ACC112 (cell line): ENCODE data around the gene PSD4.

ENCODE experiments used
- H2AFZ ChIP-seq: fragments of 200-600 bp; sonication (generic); one replicate; pipeline ENCODE4 v1.6.0; 2017; ENCODE audit warnings: antibody characterized with exemption, low read length; ENCODE audit not compliant: unreplicated experiment
- H3K27ac ChIP-seq: fragments of 200-600 bp; sonication (generic); 2 replicates; pipeline ENCODE4 v1.5.1; 2014; ENCODE audit warnings: low read depth, mild to moderate bottlenecking, antibody characterized with exemption, low read length, moderate library complexity
- H3K27me3 ChIP-seq: fragments of 200-600 bp; sonication (generic); 2 replicates; pipeline ENCODE4 v1.6.1; 2014; ENCODE audit warnings: mild to moderate bottlenecking, antibody characterized with exemption, low read length, moderate library complexity, mixed read lengths; ENCODE audit not compliant: insufficient read depth
- H3K36me3 ChIP-seq: fragments of 200-600 bp; sonication (generic); 2 replicates; pipeline ENCODE4 v1.6.1; 2016; ENCODE audit warnings: mild to moderate bottlenecking, antibody characterized with exemption, low read length, moderate library complexity, mixed read lengths; ENCODE audit not compliant: insufficient read depth
- H3K4me1 ChIP-seq: fragments of 200-600 bp; sonication (generic); one replicate; pipeline ENCODE4 v1.6.1; 2016; ENCODE audit warnings: low read length, mixed read lengths; ENCODE audit not compliant: insufficient read depth, unreplicated experiment, control insufficient read depth
- H3K4me3 ChIP-seq: fragments of 200-600 bp; sonication (generic); 2 replicates; pipeline ENCODE4 v1.5.1; 2014; ENCODE audit warnings: mild to moderate bottlenecking, low read depth, low read length
- H3K79me2 ChIP-seq: fragments of 200-600 bp; sonication (generic); one replicate; pipeline ENCODE4 v1.6.0; 2016; ENCODE audit warnings: low read length; ENCODE audit not compliant: control insufficient read depth, unreplicated experiment, insufficient read depth

The PSD4 gene

DNA sequence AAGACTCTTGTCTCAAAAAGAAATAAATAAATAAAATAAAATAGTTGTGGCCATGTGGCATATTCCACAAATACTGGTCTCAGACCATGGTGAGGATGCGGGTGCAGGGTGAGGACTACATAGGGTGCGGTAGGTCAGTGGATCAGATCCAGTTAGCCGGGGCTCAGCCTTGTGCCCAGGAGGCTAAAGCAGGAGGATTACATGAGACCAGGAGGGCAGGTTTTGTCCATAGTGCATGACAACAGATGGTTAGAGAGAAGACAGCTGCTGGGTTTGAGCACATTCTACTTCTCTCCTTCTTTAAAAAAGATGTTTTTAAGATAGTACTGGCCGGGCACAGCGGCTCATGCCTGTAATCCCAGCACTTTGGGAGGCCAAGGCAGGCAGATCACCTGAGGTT, 12.8 kb upstream of the PSD4 start:
- H3K4me1 ChIP-seq: peaks cover 21% of the 10 kb centered on the region
- no peak overlapping the region for H3K27ac ChIP-seq
- no peaks in the 10 kb centered on the region for H3K36me3 ChIP-seq
- peaks cover 2% of the 10 kb centered on the region for H3K79me2 ChIP-seq
- no peaks in the 10 kb centered on the region for H3K27me3 ChIP-seq
- H3K4me3 ChIP-seq: no peak overlapping the region
- no peak overlapping the region for H2AFZ ChIP-seq

DNA sequence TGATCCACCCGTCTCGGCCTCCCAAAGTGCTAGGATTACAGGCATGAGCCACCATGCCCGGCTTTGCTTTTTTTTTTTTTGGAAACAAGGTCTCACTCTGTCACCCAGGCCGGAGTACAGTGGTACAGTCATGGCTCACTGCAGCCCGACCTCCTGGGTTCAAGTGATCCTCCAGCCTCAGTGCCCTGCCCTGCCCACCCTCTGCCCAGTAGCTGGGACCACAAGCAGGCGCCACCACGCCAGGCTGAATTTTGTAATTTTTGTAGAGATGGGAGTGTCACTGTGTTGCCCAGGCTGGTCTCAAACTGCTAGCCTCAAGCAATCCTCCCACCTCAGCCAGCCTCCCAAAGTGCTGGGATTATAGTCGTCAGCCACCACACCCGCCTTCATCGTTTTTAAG, 11.6 kb upstream of the PSD4 start:
- Histone ChIP-seq H3K79me2 (peaks cover 2% of the 10 kb centered on the region), H3K36me3 (no peaks in the 10 kb centered on the region), H3K4me1 (peaks cover 21% of the 10 kb centered on the region), H3K4me3 (no peak overlapping the region), H3K27me3 (no peaks in the 10 kb centered on the region), H3K27ac (no peak overlapping the region), H2AFZ (no peak overlapping the region)

DNA sequence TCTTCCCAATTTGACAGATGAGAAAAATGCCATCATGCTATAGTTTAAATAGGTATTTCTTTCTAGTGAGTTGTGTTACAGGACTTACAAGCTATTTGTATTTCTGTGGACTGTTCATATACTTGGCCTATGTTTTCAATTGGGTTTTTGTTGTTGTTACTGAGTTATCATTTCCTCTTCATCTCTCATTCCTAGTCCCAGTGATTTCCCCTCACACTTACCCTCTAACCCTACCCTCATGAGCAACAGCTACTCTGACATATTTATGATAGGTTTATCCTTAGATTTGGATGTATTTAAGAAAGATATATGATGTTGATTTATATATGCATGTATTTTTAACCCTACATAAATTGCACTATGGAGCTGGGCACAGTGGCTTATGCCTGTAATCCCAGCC, 10.9 kb upstream of the PSD4 start:
- Histone ChIP-seq H3K4me3 (no peak overlapping the region), H3K27ac (no peak overlapping the region), H3K27me3 (no peaks in the 10 kb centered on the region), H3K4me1 (peaks cover 19% of the 10 kb centered on the region), H3K79me2 (peaks cover 2% of the 10 kb centered on the region), H3K36me3 (no peaks in the 10 kb centered on the region), H2AFZ (no peak overlapping the region)

DNA sequence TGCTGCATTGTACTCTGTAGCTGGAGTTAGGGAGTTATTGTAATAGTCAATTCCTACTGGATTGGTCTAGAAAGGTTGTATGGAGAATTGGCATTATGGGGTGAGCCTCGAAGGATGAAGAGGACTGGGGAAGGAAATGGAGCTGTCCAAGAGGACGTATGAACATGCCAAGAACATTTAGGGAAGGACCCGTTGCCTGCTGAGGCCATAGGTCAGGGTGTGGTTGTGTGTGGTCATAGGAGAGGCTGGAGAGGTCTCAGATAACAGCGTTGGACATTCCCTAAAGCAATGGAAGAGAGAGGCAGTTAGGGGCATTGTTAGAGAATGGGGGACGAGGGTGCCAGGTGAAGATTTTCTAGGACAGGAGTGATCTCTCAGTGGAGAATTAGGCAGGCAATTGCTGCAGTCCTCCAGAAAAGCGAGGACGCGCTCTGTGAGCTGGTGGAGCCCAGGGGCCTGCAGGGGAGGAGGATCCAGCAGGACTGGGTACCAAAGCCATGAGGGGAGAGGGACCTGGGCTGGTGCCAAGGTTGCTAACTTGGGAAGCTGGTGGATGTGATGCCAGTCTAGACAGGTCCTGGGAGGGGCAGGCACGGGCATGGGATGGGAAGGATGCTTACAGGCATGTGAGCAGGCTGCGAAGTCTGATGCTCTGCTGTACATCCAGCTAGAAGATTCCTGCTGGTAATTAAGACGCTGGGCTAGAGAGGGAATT, 9.4 kb upstream of the PSD4 start:
- no peak overlapping the region for H2AFZ ChIP-seq
- no peak overlapping the region for H3K4me3 ChIP-seq
- no peaks in the 10 kb centered on the region for H3K36me3 ChIP-seq
- H3K79me2 ChIP-seq: peaks cover 2% of the 10 kb centered on the region
- H3K27me3 ChIP-seq: no peaks in the 10 kb centered on the region
- H3K4me1 ChIP-seq: peaks cover 4% of the 10 kb centered on the region
- no peak overlapping the region for H3K27ac ChIP-seq

GRCh38 chr2:113164930-113165585, 8.7 kb upstream of the PSD4 start:
- H3K27ac ChIP-seq: no peak overlapping the region
- peaks cover 2% of the 10 kb centered on the region for H3K79me2 ChIP-seq
- H2AFZ ChIP-seq: no peak overlapping the region
- H3K36me3 ChIP-seq: no peaks in the 10 kb centered on the region
- H3K4me3 ChIP-seq: no peak overlapping the region
- H3K4me1 ChIP-seq: peaks cover 3% of the 10 kb centered on the region
- no peaks in the 10 kb centered on the region for H3K27me3 ChIP-seq

DNA sequence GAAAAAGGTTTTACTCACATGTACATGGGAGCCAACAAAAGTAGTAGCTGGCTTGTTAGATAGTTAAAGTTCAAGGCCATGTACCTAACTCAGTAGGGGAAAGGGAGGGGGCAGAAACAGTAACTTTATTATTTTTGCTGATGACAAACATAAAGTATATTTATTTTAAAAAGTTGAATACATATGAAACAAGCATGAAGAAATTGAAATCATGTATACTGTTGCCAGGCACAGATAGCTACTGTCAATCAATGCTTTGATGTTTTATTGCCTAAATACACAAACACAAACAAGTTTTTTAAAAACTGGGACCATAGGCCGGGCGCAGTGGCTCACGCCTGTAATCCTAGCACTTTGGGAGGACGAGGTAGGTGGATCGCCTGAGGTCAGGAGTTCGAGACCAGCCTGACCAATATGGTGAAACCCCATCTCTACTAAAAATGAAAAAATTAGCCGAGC, 7.6 kb upstream of the PSD4 start:
- no peaks in the 10 kb centered on the region for H3K27me3 ChIP-seq
- H3K79me2 ChIP-seq: peaks cover 2% of the 10 kb centered on the region
- H3K36me3 ChIP-seq: no peaks in the 10 kb centered on the region
- no peak overlapping the region for H3K27ac ChIP-seq
- peaks cover 3% of the 10 kb centered on the region for H3K4me1 ChIP-seq
- no peak overlapping the region for H2AFZ ChIP-seq
- H3K4me3 ChIP-seq: no peak overlapping the region

DNA sequence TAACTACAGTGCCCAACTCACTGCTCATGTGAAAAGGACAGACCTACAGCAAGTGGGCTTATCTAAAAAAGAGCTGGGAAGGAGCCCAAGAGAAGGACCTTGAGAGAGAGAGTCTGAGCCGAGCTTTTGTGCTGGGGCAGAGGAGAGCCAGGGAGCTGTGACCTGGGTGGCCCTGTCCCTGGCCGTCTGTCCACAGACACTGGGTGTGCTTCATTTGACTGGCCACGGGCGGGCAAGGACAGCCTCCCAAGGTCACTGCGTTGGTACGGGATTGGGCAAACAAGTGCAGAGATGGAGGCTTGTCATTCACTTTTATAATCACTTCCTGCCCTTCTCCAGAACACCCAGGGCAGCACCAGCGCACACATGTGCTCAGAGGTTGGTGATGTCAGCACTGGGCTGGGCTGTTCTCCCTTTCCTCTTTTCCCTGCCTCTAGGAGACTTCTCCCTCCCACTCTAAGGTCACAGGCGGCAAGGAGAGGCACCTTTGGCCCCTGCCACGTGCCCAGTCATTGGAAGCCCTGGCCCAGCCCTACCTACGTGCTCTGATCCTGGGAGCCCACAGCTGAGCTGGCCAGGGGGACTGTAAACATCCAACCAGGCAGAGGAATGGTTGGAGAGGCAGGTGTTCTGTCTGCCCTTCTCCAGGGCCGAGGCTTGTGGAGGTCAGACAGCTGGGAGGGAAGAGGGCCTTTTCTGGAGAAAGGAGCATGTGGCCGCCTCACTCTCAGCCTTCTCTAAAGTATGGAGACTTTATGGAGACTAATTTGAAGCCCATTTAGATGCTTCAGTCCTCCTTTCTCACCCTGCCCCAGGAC, 6.4 kb upstream of the PSD4 start:
- no peaks in the 10 kb centered on the region for H3K27me3 ChIP-seq
- H3K4me1 ChIP-seq: peaks cover 3% of the 10 kb centered on the region
- H3K79me2 ChIP-seq: peaks cover 2% of the 10 kb centered on the region
- H3K27ac ChIP-seq: no peak overlapping the region
- no peaks in the 10 kb centered on the region for H3K36me3 ChIP-seq
- no peak overlapping the region for H2AFZ ChIP-seq
- H3K4me3 ChIP-seq: no peak overlapping the region

DNA sequence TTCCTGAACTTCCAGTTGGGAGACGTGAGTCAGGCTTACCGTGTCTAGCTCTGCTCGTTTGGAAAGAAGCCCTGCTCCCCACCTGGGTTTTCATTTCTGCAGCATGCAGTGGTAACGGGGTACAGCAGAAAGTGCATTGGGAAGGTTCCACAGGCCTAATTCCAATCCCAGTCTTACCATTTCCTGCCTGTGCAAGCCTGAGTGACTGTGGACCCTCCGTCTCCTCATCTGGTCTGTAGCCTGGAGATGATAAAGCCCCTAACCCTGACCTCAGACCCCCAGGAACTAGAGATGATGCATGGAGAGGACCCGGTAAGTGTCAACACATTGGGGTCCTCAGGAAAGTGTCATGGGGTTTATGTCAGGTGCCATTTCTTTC, 5.8 kb upstream of the PSD4 start:
- Histone ChIP-seq H3K27ac (no peak overlapping the region), H3K27me3 (no peaks in the 10 kb centered on the region), H3K4me1 (no peaks in the 10 kb centered on the region), H3K79me2 (peaks cover 2% of the 10 kb centered on the region), H3K36me3 (no peaks in the 10 kb centered on the region), H3K4me3 (no peak overlapping the region), H2AFZ (no peak overlapping the region)

GRCh38 chr2:113169002-113169530, 4.7 kb upstream of the PSD4 start:
- H3K4me1 ChIP-seq: no peaks in the 10 kb centered on the region
- H3K4me3 ChIP-seq: no peak overlapping the region
- no peak overlapping the region for H2AFZ ChIP-seq
- peaks cover 2% of the 10 kb centered on the region for H3K79me2 ChIP-seq
- no peaks in the 10 kb centered on the region for H3K27me3 ChIP-seq
- no peak overlapping the region for H3K27ac ChIP-seq
- H3K36me3 ChIP-seq: no peaks in the 10 kb centered on the region

DNA sequence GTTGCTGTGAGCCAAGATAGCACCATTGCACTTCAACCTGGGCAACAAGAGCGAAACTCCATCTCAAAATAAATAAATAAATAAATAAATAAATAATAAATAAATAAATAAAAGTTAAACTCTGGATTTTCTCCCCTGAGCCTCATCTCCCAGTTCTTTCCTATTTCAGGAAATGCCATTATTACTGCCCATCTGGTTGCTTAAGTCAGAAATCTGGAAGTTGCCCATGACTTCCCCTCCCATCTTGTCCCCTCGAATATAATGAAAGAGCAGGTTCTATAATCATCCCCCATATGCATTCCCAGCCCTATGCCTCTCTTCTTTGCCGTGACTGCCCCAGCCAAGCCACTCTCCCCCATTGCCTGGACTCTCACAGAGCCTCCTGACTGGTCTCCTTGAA, 4.2 kb upstream of the PSD4 start:
- Histone ChIP-seq H3K79me2 (peaks cover 2% of the 10 kb centered on the region), H3K4me3 (no peak overlapping the region), H3K4me1 (no peaks in the 10 kb centered on the region), H2AFZ (no peak overlapping the region), H3K36me3 (no peaks in the 10 kb centered on the region), H3K27ac (no peak overlapping the region), H3K27me3 (no peaks in the 10 kb centered on the region)
